GM20431 (cell line): ENCODE data around the gene PAK1IP1.
"Not testable (repeated sequence)": the region's sequence is repeated elsewhere in the genome, so short reads cannot be mapped to it uniquely, and the experiment has no call there.

Source experiments
- in situ Hi-C: fragments of 300-500 bp; cut with MseI, MboI; formaldehyde crosslinking; loops from one replicate; pipeline ENCODE4 v1.15.0; 2020; ENCODE audit warnings: low sequenced_read_pairs; ENCODE audit not compliant: unreplicated experiment

Gene PAK1IP1

DNA sequence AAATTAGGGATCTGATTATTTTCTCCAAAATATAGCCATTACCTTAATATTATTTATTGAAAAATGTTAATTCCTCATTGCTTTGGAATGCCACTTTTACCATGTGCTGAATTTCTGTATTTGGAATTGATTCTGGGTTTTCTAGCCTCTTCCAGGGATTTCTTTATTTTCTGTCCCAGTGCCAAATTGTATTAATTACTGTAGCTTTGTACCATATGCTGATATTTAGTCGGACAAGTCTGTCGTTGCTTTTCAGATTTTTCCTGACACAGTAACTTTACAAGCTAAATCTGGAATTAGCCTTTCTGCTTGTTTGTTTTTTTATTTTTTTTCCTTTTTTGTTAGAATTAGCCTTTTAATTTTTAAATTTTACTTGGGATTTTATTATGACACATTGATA, 42.0 kb downstream of the PAK1IP1 start:
- in situ Hi-C loops, result no loop called here

GRCh38 chr6:10740061-10740460, 45.3 kb downstream of the PAK1IP1 start:
- in situ Hi-C loops, result no loop called here

DNA sequence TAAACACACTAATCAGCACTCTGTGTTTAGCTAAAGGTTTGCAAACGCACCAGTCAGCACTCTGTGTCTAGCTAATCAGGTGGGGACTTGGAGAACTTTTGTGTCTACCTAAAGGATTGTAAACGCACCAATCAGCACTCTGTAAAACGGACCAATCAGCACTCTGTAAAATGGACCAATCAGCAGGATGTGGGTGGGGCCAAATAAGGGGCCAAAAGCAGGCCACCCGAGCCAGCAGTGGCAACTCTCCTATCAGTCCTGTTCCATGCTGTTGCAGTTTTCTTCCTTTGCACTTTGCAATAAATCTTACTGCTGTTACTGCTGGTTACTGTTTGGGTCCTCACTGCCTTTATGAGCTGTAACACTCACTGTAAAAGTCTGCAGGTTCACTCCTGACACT, 46.9 kb downstream of the PAK1IP1 start:
- in situ Hi-C loops, result not testable (repeated sequence)

GRCh38 chr6:10742251-10742650, 47.5 kb downstream of the PAK1IP1 start:
- in situ Hi-C loops, result no loop called here

GRCh38 chr6:10743515-10743914, 48.7 kb downstream of the PAK1IP1 start:
- in situ Hi-C loops, result no loop called here

DNA sequence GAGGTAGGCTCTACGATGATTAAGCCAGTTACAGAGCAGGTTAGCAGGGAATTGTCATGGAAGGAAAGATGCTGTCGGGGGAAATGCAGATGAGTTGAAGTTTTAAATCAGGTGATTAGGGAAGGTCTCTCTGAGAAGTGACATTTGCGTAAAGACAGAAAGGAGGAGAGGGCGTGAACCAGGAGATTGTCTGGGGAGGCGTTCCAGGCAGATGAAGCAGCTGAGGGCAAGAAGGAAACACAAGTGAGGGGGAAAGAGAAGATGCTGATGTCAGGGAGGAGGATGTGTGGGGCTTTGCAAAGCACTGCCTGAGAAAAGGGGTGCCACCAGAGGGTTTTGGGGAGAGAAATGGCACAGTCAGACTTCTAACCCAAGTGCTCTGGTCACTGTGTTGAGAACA, 50.3 kb downstream of the PAK1IP1 start:
- in situ Hi-C loops, result no loop called here

DNA sequence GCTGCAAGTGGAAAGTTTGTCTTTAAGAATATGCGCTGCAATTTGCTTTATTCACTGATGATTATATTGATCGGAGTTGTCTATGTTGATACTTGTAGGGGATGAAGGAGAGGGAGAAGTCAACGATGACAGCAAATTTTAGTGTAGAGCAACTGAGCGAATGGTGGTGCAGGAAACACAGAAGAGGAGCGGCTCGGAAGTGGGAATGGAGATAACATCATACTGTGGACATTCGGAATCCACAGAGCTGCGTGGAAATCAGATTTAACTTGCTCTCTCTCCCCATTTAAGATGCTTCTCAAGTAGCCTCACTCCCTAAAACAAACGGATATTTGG, 52.1 kb downstream of the PAK1IP1 start:
- in situ Hi-C loops, result no loop called here

- in situ Hi-C loops, result no loop called here
These were observed 52.6 kb downstream of the PAK1IP1 start, which contains the start of gene TMEM14B for GRCh38 chr6:10747251-10747972. Gene TMEM14B (plus strand): TSS chr6:10747805. CDS start chr6:10749246, 1,441 bp downstream.

GRCh38 chr6:10749734-10750133, 55.0 kb downstream of the PAK1IP1 start:
- in situ Hi-C loops, result no loop called here

GRCh38 chr6:10750568-10750967, 55.8 kb downstream of the PAK1IP1 start:
- in situ Hi-C loops, result not testable (repeated sequence)

DNA sequence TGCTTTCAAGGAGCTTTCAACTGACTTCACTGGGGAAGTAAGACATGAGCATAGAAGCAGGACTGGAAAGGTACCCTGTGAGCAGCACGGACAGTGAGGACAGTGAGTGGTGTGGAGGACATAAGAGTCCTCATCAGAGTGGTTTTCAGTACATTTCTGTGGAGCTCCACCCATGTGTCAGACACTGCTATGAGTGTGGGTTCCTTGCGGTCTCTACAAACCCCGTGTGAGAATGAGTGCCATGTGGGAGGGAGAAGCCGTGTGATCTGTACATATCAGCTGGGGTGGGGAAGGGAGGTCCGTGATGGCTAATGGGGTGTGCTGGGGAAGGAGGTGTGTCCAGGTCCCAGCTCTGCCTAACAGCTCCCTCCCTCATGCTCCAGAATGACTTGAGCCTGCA, 57.0 kb downstream of the PAK1IP1 start:
- in situ Hi-C loops, result not testable (repeated sequence)

DNA sequence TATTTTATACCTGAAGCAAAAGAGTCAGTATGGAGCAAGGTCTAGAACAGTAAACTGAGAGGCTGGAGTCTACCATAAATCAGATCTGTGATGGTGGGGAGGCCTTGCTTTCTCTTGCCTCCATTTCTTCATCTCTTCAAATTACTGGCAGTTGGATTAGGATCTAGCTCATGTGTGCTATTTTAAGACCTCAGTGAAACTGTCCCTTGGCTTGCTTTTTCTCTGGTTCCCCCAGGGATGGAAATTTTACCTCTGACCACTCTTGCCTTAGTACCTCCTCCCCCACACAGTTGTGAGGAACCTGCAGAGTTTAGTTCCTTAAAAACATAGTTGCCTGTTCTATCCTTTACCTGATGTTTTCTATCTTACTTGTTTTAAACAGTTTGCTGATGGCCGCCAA, 61.3 kb downstream of the PAK1IP1 start:
- in situ Hi-C loops, result no loop called here
